ENCODE measurements around the gene CMSS1.

CMSS1 gene

DNA sequence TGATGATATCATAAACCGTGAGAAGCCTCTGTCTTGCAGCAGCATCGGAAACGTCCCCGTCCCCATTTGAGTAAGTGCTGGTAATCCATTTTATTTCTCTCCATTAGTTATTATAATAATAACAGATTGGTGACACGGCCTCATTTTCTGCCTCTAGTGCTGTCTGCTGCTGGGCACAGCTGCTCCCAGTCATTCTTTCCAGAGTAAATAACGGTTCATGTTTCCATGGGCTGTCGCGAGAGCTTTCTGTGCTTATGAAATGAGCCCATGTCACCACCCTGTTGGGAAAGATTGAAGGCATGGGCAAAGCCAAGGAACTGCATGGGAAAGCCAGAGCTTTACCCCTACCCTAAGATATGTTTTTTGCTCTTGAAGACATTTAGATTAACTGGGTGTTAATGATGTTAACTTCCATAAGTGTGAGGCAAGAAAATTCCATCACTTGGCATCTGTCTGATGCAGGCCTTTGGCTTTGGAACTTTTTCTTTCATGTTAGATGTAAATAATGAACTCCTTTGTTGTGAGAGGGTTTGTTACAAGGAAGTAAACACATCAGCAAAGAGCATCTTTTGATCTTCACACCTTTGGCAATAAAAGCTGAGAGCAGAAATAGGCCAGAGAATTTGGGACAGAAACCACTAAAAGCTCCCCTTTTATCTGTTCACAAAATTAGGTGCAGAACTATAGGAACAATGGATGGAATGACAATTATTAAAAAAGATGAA lies 154.9 kb downstream of the CMSS1 start:
- no peak for DNase-seq
- no peak overlapping the region for H3K4me2 ChIP-seq (ENCODE audit: low read depth, low read length)
- no peak overlapping the region for H2AFZ ChIP-seq (ENCODE audit: low read length)
- H3K4me3 ChIP-seq (ENCODE audit: low read length): no peak overlapping the region
- H3K27me3 ChIP-seq (replicated peaks; ENCODE audit: insufficient read depth, low read length): no peaks in the 10 kb centered on the region
- no peak overlapping the region for H3K9ac ChIP-seq (ENCODE audit: low read length)
- TF ChIP-seq, protein P1, sequence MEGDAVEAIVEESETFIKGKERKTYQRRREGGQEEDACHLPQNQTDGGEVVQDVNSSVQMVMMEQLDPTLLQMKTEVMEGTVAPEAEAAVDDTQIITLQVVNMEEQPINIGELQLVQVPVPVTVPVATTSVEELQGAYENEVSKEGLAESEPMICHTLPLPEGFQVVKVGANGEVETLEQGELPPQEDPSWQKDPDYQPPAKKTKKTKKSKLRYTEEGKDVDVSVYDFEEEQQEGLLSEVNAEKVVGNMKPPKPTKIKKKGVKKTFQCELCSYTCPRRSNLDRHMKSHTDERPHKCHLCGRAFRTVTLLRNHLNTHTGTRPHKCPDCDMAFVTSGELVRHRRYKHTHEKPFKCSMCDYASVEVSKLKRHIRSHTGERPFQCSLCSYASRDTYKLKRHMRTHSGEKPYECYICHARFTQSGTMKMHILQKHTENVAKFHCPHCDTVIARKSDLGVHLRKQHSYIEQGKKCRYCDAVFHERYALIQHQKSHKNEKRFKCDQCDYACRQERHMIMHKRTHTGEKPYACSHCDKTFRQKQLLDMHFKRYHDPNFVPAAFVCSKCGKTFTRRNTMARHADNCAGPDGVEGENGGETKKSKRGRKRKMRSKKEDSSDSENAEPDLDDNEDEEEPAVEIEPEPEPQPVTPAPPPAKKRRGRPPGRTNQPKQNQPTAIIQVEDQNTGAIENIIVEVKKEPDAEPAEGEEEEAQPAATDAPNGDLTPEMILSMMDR (IDR thresholded peaks at IDR 0.05; ENCODE audit: low read length): no peak
- TF ChIP-seq EZH2 (optimal IDR thresholded peaks at IDR 0.05; ENCODE audit: low read depth, low read length): no peak
- no peak for TF ChIP-seq EZH2phosphoT487 (IDR thresholded peaks at IDR 0.05; ENCODE audit: low read length)
- no peaks in the 10 kb centered on the region for H3K9me2 ChIP-seq (replicated peaks; ENCODE audit: insufficient read depth, low read length)
- no peak overlapping the region for H3K27ac ChIP-seq (ENCODE audit: low read length)
- H4K20me1 ChIP-seq (ENCODE audit: insufficient read depth, low read length): no peaks in the 10 kb centered on the region
- no peaks in the 10 kb centered on the region for H3F3A ChIP-seq (ENCODE audit: insufficient read depth, low read length)
- no peaks in the 10 kb centered on the region for H3K9me3 ChIP-seq (replicated peaks; ENCODE audit: insufficient read depth, low read length)
- no peaks in the 10 kb centered on the region for H3K4me1 ChIP-seq (ENCODE audit: low read length)
- no peaks in the 10 kb centered on the region for H3K36me3 ChIP-seq (replicated peaks; ENCODE audit: insufficient read depth, low read length)
- no peaks in the 10 kb centered on the region for H3K79me2 ChIP-seq (ENCODE audit: low read length)

DNA sequence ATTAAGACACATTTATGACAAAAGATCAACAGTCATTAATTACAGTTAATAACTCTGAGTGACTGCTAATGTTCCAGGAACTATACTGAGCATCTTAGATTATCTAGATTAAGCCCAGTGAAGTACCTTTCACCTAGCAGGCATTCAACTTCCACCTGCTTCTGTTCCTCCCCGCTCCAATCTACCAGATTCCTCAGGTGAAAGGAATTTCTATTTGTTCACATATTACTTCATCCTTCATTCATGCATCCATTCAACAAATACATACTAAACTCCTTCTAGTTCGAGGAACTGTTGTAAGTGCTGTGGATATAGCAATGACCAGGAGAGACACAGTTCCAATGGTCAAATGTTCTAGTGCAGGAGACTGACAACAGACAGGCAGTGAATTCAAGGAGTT lies 157.3 kb downstream of the CMSS1 start:
- Histone ChIP-seq H3F3A (ENCODE audit: insufficient read depth, low read length) (no peaks in the 10 kb centered on the region), H3K27me3 (replicated peaks; ENCODE audit: insufficient read depth, low read length) (no peaks in the 10 kb centered on the region), H3K36me3 (replicated peaks; ENCODE audit: insufficient read depth, low read length) (no peaks in the 10 kb centered on the region), H3K4me1 (ENCODE audit: low read length) (no peaks in the 10 kb centered on the region), H3K4me3 (ENCODE audit: low read length) (no peak overlapping the region), H3K9ac (ENCODE audit: low read length) (no peak overlapping the region), H3K4me2 (ENCODE audit: low read depth, low read length) (no peak overlapping the region), H3K27ac (ENCODE audit: low read length) (no peak overlapping the region), H3K79me2 (ENCODE audit: low read length) (no peaks in the 10 kb centered on the region), H3K9me2 (replicated peaks; ENCODE audit: insufficient read depth, low read length) (no peaks in the 10 kb centered on the region), H3K9me3 (replicated peaks; ENCODE audit: insufficient read depth, low read length) (no peaks in the 10 kb centered on the region), H2AFZ (ENCODE audit: low read length) (no peak overlapping the region), H4K20me1 (ENCODE audit: insufficient read depth, low read length) (no peaks in the 10 kb centered on the region)
- no peak for DNase-seq
- TF ChIP-seq, protein P1 (IDR thresholded peaks at IDR 0.05; ENCODE audit: low read length): no peak
- TF ChIP-seq EZH2phosphoT487 (IDR thresholded peaks at IDR 0.05; ENCODE audit: low read length) (no peak), EZH2 (optimal IDR thresholded peaks at IDR 0.05; ENCODE audit: low read depth, low read length) (no peak)

DNA sequence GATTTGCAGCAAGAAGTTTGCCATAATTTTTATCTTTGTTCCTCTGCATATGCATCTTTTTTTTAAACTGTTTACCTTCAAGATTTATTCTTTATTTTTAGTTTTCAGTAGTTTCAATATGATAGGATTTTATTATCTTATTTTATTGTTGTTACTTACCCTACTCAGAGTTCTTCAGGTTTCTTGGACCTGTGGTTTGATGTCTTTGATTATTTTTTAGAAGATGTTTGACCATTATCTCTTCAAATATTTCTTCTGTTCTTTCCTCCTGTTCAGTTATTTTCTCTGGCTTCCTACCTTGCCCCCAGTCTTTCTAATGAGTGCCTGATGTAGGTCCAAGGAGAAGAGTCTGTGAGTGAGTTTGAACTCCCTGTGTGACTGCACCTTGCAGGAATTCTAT lies 158.9 kb downstream of the CMSS1 start:
- no peaks in the 10 kb centered on the region for H4K20me1 ChIP-seq (ENCODE audit: insufficient read depth, low read length)
- no peaks in the 10 kb centered on the region for H3K79me2 ChIP-seq (ENCODE audit: low read length)
- H3K4me1 ChIP-seq (ENCODE audit: low read length): no peaks in the 10 kb centered on the region
- no peak overlapping the region for H3K4me2 ChIP-seq (ENCODE audit: low read depth, low read length)
- H3K36me3 ChIP-seq (replicated peaks; ENCODE audit: insufficient read depth, low read length): no peaks in the 10 kb centered on the region
- H3K27me3 ChIP-seq (replicated peaks; ENCODE audit: insufficient read depth, low read length): no peaks in the 10 kb centered on the region
- H3K27ac ChIP-seq (ENCODE audit: low read length): no peak overlapping the region
- H3K9ac ChIP-seq (ENCODE audit: low read length): no peak overlapping the region
- H3K4me3 ChIP-seq (ENCODE audit: low read length): no peak overlapping the region
- H2AFZ ChIP-seq (ENCODE audit: low read length): no peak overlapping the region
- H3K9me2 ChIP-seq (replicated peaks; ENCODE audit: insufficient read depth, low read length): no peaks in the 10 kb centered on the region
- no peaks in the 10 kb centered on the region for H3K9me3 ChIP-seq (replicated peaks; ENCODE audit: insufficient read depth, low read length)
- TF ChIP-seq EZH2 (optimal IDR thresholded peaks at IDR 0.05; ENCODE audit: low read depth, low read length) (no peak), EZH2phosphoT487 (IDR thresholded peaks at IDR 0.05; ENCODE audit: low read length) (no peak)
- TF ChIP-seq, protein P1 (IDR thresholded peaks at IDR 0.05; ENCODE audit: low read length): no peak
- H3F3A ChIP-seq (ENCODE audit: insufficient read depth, low read length): no peaks in the 10 kb centered on the region
- no peak for DNase-seq

Data from MM.1S (cell line).